ENCODE measurements around the gene TRPM6.

- TF ChIP-seq CTCF (IDR thresholded peaks at IDR 0.05) (no peak), POLR2A (IDR thresholded peaks at IDR 0.05) (no peak)
Measured at GRCh38 chr9:74719306-74719705, 168.4 kb downstream of the TRPM6 start.
